HG03439 (cell line): ENCODE results near the gene EXOSC3.
A peak's percentile ranks its signal among the peaks of the same experiment; 100 is the strongest.
"Not testable (repeated sequence)": the region's sequence is repeated elsewhere in the genome, so short reads cannot be mapped to it uniquely, and the experiment has no call there.

ENCODE experiments used
- ATAC-seq: cut with Tn5 transposase; IDR thresholded peaks from one replicate; pipeline ENCODE4 v1.9.1; 2021; ENCODE audit warnings: mild to moderate bottlenecking, moderate library complexity; ENCODE audit not compliant: unreplicated experiment

EXOSC3 gene

DNA sequence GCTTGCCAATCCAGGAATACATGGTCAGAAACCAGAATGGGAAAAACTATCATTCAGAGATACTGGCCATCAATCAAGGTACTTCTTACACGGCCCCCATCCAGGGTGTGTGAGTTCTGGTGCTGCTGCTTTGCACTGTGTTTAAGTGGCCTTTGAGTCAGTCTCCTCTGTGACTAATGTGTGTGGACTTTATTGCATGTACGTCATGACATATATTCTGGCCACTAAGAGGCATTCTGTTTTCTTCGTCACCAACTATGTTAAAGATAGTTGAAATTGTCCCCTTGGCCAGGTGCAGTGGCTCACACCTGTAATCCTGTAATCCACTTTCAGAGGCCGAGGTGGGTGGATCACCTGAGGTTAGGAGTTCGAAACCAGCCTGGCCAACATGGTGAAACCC, 8.5 kb downstream of the EXOSC3 start:
- no peak for ATAC-seq

DNA sequence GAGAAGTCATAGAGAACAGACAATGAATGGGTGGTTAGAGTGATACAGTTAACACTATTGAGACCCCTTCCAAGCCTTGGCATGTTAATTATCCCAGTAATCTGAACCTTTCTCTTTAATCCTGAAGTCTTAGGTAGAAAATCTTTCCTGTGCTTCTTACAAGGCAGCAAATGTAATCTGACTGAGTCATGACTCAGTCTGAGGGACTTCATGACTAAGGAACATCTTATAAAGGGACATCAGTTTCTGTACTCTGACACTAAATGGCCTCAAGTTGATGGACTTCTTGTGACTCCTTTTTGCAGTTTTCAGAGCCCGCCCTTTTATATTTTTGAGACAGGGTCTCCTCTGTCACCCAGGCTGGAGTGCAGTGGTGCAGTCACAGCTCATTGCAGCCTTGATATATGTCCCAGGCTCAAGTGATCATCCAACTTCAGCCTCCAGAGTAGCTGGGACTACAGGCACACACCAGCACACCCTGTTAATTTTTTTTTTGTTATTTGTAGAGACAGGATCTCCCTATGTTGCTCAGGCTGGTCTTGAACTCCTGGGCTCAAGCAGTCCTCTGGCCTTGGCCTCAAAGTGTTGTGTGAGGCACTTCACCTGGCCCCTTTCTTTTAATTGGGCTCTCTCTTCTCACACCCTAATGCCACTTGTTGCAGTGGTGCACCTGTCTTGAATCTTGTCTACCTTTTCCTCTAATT, 9.5 kb downstream of the EXOSC3 start:
- ATAC-seq, result no peak

DNA sequence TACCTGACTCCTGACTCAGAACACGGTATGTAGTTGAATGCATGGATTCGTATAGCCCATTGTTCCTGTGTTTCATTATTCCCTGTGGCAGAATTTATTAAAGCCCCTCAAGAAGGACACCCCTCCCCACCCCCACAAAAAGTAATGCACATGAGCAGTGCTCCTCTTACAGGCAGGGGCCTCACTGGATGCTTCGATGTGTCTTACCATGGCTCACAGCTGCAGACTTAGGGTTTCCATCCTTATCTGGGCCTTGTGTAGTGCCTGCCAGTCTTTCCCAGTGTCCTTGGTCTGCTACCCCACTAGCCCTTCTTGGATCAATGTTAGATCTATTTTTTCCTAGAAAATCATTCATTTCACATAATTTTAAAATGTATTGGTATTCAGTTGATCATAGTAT, 14.9 kb downstream of the EXOSC3 start:
- ATAC-seq, result no peak

DNA sequence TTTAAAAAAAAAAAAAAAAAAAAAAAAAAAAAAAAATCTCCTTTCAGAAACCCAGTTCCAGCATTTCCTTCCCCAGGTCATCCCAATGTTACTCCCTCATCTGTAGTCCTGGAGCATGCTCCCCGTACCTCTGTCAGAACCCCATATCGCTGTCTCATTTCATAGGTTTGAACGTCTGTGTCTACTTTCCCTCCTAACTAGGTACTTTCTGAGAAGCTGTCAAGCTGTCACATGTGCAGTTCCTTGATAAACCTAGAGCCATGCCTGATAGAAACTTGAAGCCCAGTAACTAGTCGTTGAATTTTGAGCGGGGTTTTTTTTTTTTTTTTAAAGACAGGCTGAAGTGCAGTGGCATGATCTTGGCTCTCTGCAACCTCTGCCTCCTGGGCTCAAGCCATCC, 15.6 kb downstream of the EXOSC3 start:
- no peak for ATAC-seq

DNA sequence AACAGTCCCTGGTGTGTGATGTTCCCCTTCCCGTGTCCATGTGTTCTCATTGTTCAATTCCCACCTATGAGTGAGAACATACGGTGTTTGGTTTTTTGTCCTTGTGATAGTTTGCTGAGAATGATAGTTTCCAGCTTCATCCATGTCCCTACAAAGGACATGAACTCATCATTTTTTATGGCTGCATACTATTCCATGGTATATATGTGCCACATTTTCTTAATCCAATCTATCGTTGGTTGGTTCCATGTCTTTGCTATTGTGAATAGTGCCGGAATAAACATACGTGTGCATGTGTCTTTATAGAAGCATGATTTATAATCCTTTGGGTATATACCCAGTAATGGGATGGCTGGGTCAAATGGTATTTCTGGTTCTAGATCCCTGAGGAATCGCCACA, 19.6 kb downstream of the EXOSC3 start:
- not testable (repeated sequence) for ATAC-seq

DNA sequence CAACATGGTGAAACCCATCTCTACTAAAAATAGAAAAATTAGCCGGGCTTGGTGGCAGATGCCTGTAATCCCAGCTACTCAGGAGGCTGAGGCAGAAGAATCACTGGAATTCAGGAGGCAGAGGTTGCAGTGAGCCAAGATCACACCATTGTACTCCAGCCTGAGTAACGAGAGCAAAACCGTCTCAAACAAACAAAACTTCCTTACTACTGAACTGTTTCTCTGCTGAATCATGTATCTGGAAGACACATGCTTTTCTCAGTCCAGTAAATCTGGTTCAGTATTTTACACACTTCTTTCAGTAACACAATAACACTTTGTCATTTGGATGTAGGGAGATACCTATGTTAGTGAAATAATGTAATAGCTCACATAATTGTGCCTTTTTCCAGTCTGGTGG, 23.4 kb downstream of the EXOSC3 start:
- ATAC-seq, result no peak

DNA sequence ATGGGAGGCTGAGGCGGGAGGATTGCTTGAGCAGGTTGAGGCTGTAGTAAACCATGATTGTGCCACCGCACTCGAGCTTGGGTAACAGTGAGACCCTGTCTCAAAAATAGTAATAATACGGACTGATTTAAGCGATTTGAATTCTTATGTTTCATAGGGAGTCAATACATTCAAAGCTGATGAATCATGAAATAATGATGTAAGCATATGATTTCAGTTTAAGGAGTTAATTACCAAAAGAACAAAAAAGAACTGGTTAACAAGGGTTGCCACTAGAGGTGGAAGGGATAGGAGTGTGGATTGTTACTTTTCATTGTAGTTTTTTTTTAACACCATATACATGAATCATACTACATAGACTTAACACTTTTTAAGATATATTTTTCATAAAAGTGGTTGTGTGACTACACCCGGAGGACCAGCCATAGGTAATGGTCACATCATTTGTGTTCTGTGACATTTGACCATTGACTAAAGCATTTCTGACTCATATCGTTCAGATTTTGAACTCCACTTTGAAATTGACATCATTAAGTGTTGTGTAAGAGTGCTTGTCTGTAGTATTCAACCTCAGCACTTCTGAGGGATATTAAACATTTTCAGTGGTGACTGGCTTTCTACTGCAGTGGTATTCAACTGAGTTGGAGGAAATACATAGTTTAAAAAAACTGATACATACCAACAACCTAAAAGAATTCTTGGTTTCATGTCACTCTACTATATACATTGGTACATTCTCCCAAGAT, 24.3 kb downstream of the EXOSC3 start:
- ATAC-seq, result no peak

DNA sequence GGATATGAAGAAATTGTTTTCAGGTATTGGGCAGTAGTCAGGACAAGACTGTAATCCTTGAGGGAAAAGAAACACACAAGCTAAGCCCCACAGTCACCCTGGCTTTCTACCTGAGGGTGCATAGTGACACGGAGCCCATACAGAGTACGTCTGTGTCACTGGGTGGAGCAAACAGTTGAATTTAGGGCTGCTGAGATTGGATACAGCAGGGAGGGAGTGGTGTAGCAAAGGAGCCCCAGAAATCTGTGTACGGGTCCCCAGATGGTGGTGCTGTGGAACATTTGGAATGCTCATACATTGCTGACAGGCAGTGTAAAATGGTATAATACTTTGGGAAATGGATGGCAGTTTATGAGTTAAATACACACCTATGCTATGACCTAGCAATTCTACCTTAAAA, 26.1 kb downstream of the EXOSC3 start:
- ATAC-seq, result no peak

DNA sequence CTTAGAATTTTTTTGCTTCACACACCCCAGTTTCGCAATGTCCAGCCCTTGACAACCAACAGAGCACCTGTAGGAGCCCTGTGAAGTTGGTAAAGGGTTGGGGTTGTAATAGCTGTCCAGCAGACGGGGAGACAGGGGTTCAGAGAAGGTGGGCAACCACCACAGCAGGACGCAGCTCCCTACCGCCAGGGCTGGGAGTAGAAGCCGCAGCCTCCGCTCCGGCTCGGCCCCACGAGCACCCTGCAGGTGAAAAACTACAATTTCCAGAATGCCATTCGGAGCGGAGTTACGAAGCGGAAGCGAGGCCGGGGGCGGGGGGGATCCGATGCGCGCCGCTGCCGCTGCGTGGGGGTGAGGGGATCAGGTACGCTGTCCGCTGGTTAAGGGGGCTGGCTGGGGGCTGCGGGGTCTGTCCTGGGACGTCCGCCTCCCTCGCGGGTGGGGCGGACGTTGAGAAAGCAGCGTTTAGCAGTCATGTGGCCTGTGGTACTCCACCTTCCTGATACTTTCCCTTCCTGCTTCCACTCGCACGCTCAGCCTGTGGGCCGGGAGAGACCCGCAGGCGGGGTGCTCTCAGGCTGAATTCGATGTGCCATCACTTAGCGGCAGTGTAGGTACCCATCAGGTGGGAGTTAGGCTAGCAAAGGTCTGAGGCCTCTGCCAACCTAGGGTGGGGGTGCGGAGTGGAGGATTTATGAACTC, 31.2 kb downstream of the EXOSC3 start, which contains the start of gene TRMT10B:
TRMT10B (plus strand) TSS at position 317 of the 702 bp plus-strand sequence. CDS start 8,127 bp downstream, outside the sequence.
- peak; percentile 88 for ATAC-seq

DNA sequence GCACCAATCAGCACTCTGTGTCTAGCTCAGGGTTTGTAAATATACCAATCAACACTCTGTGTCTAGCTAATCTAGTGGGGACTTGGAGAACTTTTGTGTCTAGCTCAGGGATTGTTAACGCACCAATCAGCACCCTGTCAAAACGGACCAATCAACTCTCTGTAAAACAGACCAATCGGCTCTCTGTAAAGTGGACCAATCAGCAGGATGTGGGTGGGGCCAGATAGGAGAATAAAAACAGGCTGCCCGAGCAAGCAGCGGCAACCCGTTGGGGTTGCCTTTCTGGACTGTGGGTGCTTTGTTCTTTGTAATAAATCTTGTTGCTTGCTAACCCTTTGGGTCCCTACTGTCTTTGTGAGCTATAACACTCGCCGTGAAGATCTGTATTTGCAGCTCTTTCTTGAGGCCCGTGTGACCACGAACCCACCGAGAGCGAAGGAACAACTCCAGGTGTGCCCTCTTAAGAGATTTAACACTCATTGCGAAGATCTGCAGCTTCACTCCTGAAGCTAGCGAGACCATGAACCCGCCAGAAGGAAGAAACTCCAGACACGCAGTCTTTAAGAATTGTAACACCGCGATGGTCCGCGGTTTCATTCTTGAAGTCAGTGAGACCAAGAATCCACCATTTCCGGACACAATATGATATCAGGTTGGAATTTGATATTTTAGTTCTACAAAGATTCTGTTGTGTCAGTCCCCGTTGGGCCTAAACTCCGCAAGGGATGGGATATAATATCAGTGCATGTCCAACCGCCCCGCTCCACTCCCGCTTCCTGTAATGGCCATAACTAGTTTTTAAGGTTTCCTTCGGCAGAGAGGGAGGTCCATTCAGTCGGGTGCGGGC, 32.0 kb downstream of the EXOSC3 start:
- ATAC-seq, result no peak

DNA sequence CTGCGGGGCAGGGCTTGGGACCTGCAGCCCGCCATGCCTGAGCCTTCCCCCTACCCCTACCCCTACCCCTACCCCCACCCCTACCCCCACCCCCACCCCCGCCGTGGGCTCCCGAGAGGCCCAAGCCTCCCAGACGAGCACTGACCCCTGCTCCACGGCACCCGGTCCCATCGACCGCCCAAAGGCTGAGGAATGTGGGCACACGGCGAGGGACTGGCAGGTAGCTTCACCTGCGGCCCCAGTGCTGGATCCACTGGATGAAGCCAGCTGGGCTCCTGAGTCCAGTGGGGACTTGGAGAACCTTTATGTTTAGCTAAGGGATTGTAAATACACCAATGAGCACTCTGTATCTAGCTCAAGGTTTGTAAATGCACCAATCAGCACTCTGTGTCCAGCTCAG, 32.8 kb downstream of the EXOSC3 start:
- not testable (repeated sequence) for ATAC-seq

DNA sequence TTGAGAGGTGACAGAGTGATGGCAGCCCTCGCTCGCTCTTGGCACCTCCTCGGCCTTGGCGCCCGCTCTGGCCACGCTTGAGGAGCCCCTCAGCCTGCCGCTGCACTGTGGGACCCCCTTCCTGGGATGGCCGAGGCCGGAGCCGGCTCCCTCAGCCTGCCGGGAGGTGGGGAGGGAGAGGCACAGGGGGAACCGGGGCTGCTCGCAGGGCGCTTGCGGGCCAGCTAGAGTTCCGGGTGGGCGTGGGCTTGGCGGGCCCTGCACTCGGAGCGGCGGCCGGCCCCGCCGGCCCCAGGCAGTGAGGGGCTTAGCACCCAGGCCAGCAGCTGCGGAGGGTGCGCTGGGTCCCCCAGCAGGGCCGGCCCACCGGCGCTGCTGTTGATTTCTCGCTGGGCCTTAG, 33.2 kb downstream of the EXOSC3 start:
- ATAC-seq, result not testable (repeated sequence)

DNA sequence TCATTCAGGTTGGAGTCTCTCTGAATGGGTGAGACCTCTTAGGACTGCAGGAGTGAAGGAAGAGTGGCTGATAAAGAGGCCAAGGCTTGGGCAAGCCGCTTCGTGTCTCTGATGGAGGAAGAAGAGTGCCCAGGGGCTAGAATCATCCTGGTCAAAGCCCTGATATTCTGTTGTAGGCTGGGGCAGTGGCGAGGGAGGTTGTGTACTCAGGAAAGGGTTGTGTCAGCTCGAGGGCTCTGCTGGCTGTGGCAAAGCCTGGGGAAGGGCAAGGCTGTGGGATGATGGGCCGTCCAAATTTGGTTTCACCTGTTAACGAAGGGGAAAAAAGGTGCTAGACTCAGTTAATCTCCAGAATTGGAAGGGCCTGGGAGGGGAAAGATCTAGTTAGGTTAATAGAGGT, 33.7 kb downstream of the EXOSC3 start:
- no peak for ATAC-seq

DNA sequence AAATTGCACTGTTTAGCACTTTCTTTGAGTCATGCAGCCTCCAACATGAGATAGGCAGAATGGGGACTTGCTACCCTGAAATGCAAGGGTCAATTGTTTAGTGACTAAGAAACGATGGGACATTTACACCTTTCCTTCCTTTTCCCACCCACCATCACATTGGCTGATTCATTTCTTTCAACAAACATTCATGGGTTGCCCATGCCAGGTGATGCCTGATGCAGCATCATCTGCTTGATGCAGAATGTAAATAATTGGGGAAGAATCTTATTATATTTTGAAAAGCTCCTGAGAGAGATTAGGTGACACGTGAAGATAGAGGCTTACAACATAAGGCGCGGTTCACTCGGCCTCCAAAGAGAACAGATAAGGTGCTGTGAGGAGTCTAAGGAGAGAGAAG, 35.7 kb downstream of the EXOSC3 start:
- no peak for ATAC-seq

DNA sequence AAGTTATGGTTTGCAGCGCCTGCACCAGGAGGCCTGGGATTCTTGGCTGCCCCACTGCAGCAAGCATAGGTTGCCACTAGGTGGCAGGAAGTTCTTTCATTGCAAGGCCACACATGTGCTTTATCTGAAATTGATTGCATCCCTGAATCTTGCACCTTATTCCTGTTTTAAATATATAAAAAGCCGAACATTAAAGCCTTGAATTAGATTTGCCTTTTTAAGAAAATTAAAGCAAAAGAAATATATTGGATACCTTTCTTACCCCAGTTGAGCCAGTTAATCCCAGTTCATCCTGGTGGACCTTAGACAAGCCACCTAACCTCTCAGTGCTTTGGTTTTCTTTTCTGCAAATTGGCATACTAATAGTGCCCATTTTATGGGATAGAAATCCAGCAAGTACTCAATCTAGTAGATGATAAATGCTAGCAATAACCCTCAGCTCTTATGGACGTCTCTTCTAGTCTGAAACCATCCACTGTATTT, 37.6 kb downstream of the EXOSC3 start:
- peak; percentile 92 for ATAC-seq

DNA sequence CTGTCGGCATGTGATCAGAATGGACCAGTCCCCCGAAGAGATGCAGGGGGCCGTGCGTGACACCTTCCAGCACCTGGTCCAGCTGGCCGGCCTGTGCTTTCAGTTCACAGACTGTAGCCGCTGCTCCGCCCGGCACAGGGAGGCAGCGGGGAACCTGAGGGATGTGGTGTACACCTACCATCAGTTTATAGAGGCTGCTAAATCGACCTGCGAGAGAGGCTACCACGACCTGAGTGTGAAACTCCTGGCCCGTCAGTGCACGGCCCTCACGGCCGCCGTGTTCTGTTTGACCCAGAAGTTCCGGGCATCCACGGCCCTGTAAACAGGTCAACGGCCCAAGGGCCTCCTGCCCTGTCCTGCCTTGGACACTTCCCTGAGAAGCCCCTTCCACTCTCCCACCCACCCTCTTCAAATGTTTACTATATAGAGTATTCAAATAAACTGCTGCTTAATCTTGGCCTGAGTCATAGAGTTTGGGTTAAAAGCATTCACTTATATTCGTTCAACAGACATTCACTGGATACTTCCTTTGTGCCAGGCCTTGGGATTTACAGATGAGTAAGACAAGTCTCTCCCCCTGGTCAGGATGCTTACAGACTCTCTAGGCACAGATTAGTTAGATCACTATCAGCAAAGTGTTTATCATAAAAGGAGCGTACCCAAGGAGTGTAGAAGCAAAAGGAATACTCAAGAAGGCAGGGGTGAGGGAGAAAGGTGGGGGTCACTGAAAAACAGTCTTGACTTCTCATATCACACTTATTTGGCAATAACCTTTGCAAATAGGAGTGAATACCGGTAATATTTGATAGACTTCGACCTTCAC, 38.2 kb downstream of the EXOSC3 start:
- no peak for ATAC-seq

DNA sequence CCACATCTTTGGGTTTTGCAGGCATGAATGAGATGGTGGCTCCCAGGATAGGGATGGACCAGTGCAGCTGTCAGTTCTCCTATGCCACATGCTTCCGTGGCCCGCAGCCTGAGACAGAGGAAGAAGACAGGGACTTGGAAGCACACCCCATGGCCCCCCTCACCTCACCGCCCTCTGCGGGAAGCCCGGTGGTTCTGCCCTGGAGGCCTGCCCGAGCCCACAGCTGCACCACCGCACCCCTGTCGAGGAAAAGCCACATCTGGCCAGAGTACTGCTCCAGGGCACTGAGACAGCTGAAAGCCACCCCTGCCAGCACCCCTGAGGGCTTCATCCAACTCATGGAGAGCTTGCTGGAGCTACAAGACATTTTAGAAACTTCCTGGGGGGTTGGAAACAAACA, 38.9 kb downstream of the EXOSC3 start:
- no peak for ATAC-seq

DNA sequence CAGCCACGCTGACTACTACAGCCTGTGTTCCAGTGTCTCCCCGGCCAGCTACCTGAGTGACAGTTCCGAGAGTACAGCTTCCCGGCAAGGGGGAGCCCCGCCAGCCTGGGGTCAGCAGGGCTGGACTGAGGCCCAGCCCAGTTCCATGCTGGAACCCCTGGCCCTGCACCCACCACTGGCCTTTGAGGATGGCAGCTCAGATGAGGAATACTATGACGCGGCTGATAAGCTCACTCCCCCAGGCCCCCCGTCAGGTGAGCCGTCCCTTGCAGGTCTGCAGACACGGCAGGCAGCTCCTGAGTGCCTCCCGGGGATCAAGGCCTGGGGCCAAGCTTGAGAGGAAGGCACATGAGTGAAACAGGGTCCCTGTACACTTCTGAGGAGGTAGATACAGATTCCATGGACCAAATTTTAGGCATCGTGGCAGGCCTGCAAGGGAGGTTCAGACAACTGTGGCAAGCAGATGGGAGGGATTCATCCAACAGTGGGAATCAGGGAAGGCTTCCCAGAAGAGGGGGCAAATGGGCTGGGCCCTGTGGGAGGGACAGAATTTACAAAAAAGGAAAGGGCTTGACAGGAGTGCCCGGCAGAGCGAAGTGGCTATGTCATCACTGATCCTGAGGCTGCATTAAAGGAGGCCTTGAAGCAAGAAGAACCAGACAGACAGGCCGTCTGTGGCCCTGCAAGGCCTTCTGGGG, 44.1 kb downstream of the EXOSC3 start:
- ATAC-seq, result no peak

DNA sequence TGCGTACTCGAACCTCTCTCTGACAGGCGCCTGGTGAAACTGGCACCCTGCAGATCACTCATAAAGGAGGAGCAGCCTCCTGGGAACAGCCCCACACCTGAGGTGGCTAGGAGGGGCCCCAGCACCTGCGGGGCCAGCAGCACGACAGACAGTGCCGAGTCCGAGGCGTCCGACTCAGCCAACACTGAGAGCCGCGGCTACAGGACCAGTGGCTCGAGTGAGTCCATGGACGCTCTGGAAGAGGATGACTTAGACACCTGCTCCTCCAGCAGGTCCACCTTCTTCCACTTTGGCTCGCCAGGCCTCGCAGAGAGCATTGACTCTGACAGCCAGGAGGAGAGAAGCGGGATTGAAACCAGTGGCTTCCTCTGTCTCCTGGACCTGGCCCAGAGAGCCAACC, 44.7 kb downstream of the EXOSC3 start:
- no peak for ATAC-seq
